Neural progenitor cell (in vitro differentiated cells): Measurements from ENCODE around the gene FER1L5. TPM values are rescaled to one million over a fixed set of nuclear protein-coding genes. Genes with fewer than 3 reads are reported as not detected.

Experiments used
- DNase-seq: peaks from one replicate; pipeline ENCODE4 v3.0.0-alpha.2; 2016; ENCODE audit warnings: low spot score
- H2AFZ ChIP-seq: fragments of 200-600 bp; sonication (generic); replicated peaks from 2 replicates; pipeline ENCODE4 v1.6.1; 2016; ENCODE audit warnings: antibody characterized with exemption
- H3F3A ChIP-seq: fragments of 200-600 bp; sonication (generic); 2 replicates; pipeline ENCODE4 v1.6.1; 2016; ENCODE audit warnings: antibody characterized with exemption, low read depth
- H3K27ac ChIP-seq: fragments of 200-600 bp; sonication (generic); 2 replicates; pipeline ENCODE4 v1.5.1; 2016; ENCODE audit warnings: mild to moderate bottlenecking
- H3K27me3 ChIP-seq: fragments of 200-600 bp; sonication (generic); 2 replicates; pipeline ENCODE4 v1.6.1; 2016; ENCODE audit warnings: mild to moderate bottlenecking, moderate library complexity
- H3K36me3 ChIP-seq: fragments of 200-600 bp; sonication (generic); 2 replicates; pipeline ENCODE4 v1.5.1; 2016
- H3K4me1 ChIP-seq: fragments of 200-600 bp; sonication (generic); 2 replicates; pipeline ENCODE4 v1.6.1; 2016; ENCODE audit warnings: mixed run types
- H3K4me2 ChIP-seq: fragments of 200-600 bp; sonication (generic); 2 replicates; pipeline ENCODE4 v1.6.1; 2016
- H3K4me3 ChIP-seq: fragments of 200-600 bp; sonication (generic); 2 replicates; pipeline ENCODE4 v1.5.1; 2016
- H3K79me2 ChIP-seq: fragments of 200-600 bp; sonication (generic); 2 replicates; pipeline ENCODE4 v1.6.1; 2016; ENCODE audit warnings: low read depth
- H3K9ac ChIP-seq: fragments of 200-600 bp; sonication (generic); 2 replicates; pipeline ENCODE4 v1.6.1; 2016
- H3K9me3 ChIP-seq: fragments of 200-600 bp; sonication (generic); 2 replicates; pipeline ENCODE4 v1.5.1; 2016; ENCODE audit warnings: low read depth
- H4K20me1 ChIP-seq: fragments of 200-600 bp; sonication (generic); 2 replicates; pipeline ENCODE4 v1.6.1; 2016; ENCODE audit warnings: low read depth
- H3K27ac Mint-ChIP-seq: 3 replicates; pipeline ENCODE4 v1.8.0; 2021; ENCODE audit warnings: mixed read lengths
- H3K27me3 Mint-ChIP-seq: 2 replicates; pipeline ENCODE4 v1.8.0; 2022; ENCODE audit warnings: low read depth, mild to moderate bottlenecking, inconsistent platforms, moderate library complexity, mixed read lengths; ENCODE audit not compliant: insufficient read depth
- H3K36me3 Mint-ChIP-seq: 3 replicates; pipeline ENCODE4 v1.8.0; 2021; ENCODE audit warnings: mixed read lengths
- H3K4me1 Mint-ChIP-seq: 3 replicates; pipeline ENCODE4 v1.8.0; 2021; ENCODE audit warnings: mixed read lengths
- H3K4me3 Mint-ChIP-seq: 3 replicates; pipeline ENCODE4 v1.8.0; 2021; ENCODE audit warnings: mild to moderate bottlenecking, moderate library complexity, mixed read lengths
- H3K9me3 Mint-ChIP-seq: 3 replicates; pipeline ENCODE4 v1.8.0; 2020; ENCODE audit warnings: mixed read lengths
- EZH2 ChIP-seq: fragments of 200-600 bp; sonication (generic); IDR thresholded peaks from 2 replicates; pipeline ENCODE4 v1.6.1; 2017; ENCODE audit warnings: antibody characterized with exemption, mild to moderate bottlenecking, moderate library complexity
- EZH2phosphoT487 ChIP-seq: fragments of 200-600 bp; sonication (generic); IDR thresholded peaks from 2 replicates; pipeline ENCODE4 v1.6.1; 2017; ENCODE audit warnings: antibody characterized with exemption
- total RNA-seq: library from RNA; depleted of rRNA; stranded (reverse); fragments of >200 nt; gene quantifications from 2 replicates; pipeline ENCODE4 v1.2.3, GENCODE V29; 2015; ENCODE audit warnings: low replicate concordance
- TF ChIP-seq, protein P1 (sequence below): fragments of 200-600 bp; sonication (generic); IDR thresholded peaks from 2 replicates; pipeline ENCODE4 v1.5.1; 2017; ENCODE audit warnings: antibody characterized with exemption, mild to moderate bottlenecking

FER1L5 gene
- total RNA-seq, 1 donor from 2014 or later = 1.7 TPM

DNA sequence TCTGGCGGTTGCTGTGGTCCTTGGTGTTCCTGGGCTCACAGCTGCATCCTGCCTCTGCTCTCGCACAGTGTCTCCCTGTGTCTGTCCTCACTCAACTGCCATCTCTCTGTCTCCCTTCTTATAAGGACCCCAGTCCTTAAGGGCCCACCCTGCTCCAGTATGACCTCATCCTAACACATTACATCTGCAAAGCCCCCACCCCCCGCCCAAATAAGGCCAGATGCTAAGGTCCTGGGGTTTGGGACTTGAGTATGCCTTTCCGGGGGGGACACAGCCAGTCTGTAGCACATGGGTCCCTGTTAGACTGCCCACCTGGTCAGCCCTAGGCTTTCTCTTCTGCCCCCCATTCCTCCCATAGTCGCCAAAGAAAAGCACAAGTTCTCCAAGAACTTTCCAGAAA is 40.7 kb downstream of the FER1L5 start:
- Histone ChIP-seq H3K4me1 (peaks cover 14% of the 10 kb centered on the region), H4K20me1 (no peaks in the 10 kb centered on the region), H3K27me3 (no peaks in the 10 kb centered on the region), H3K36me3 (no peaks in the 10 kb centered on the region), H3K9ac (no peak overlapping the region), H2AFZ (no peak overlapping the region), H3K79me2 (no peaks in the 10 kb centered on the region), H3K9me3 (no peaks in the 10 kb centered on the region), H3K27ac (no peak overlapping the region), H3K4me2 (no peak overlapping the region), H3F3A (peaks cover 7% of the 10 kb centered on the region), H3K4me3 (no peak overlapping the region)
- peaks cover 17% of the 10 kb centered on the region for H3K4me1 Mint-ChIP-seq
- no peaks in the 10 kb centered on the region for H3K36me3 Mint-ChIP-seq
- H3K27ac Mint-ChIP-seq = peak overlapping the region; percentile 57
- H3K27me3 Mint-ChIP-seq = peaks cover 7% of the 10 kb centered on the region
- H3K9me3 Mint-ChIP-seq = no peaks in the 10 kb centered on the region
- TF ChIP-seq, protein P1, sequence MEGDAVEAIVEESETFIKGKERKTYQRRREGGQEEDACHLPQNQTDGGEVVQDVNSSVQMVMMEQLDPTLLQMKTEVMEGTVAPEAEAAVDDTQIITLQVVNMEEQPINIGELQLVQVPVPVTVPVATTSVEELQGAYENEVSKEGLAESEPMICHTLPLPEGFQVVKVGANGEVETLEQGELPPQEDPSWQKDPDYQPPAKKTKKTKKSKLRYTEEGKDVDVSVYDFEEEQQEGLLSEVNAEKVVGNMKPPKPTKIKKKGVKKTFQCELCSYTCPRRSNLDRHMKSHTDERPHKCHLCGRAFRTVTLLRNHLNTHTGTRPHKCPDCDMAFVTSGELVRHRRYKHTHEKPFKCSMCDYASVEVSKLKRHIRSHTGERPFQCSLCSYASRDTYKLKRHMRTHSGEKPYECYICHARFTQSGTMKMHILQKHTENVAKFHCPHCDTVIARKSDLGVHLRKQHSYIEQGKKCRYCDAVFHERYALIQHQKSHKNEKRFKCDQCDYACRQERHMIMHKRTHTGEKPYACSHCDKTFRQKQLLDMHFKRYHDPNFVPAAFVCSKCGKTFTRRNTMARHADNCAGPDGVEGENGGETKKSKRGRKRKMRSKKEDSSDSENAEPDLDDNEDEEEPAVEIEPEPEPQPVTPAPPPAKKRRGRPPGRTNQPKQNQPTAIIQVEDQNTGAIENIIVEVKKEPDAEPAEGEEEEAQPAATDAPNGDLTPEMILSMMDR = no peak
- H3K4me3 Mint-ChIP-seq = no peak overlapping the region
- DNase-seq = no peak

DNA sequence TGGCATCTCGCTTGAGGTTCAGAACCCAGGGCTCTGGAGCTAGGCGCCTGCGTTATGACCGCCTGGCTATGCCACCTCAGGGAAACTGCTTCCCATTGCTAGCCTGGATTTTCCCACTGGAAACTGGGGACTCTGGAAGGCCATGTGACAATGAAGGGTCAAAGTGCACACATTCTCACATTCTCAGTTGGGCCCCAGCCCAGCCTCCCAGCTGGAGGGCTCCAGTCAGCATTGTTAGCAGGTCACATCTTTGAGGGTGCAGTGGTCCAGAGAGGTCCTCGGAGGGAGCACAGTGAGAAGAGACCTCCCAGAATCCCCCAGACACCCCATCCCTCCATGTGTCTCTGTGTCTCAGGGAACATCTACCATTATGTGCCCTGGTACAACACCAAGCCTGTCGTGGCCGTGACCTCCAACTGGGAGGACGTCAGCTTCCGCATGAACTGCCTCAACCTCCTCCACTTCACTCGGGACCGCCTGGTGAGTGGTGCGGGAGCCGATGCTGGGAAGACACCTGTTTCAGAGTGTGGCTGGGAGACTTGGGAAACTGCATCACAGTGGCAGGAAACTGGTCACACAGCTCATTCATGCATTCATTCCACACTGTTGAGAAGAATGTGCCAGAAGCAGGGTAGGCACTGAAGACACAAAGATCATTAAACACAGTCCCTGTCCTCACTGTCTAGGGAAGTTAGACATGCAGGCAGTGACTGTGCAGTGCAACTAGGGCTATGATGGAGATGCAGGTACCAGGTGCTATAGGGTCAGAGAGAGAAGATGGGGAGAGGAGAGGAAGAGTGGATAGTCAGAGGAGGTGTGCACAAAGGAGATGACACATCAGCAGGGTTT is 41.6 kb downstream of the FER1L5 start:
- H3K27ac Mint-ChIP-seq = no peak overlapping the region
- H3K4me3 ChIP-seq = no peak overlapping the region
- no peaks in the 10 kb centered on the region for H4K20me1 ChIP-seq
- H3F3A ChIP-seq = peaks cover 7% of the 10 kb centered on the region
- TF ChIP-seq, protein P1 = no peak
- TF ChIP-seq EZH2phosphoT487 = no peak
- no peak for TF ChIP-seq EZH2
- peaks cover 14% of the 10 kb centered on the region for H3K4me1 ChIP-seq
- no peaks in the 10 kb centered on the region for H3K79me2 ChIP-seq
- no peaks in the 10 kb centered on the region for H3K9me3 Mint-ChIP-seq
- no peak overlapping the region for H3K4me2 ChIP-seq
- peaks cover 7% of the 10 kb centered on the region for H3K27me3 Mint-ChIP-seq
- H3K27ac ChIP-seq = no peak overlapping the region
- H3K9ac ChIP-seq = no peak overlapping the region
- no peak for DNase-seq
- H3K4me3 Mint-ChIP-seq = no peak overlapping the region
- H3K36me3 Mint-ChIP-seq = no peaks in the 10 kb centered on the region
- no peak overlapping the region for H2AFZ ChIP-seq
- no peaks in the 10 kb centered on the region for H3K36me3 ChIP-seq
- H3K27me3 ChIP-seq = no peaks in the 10 kb centered on the region
- H3K4me1 Mint-ChIP-seq = peaks cover 17% of the 10 kb centered on the region
- H3K9me3 ChIP-seq = no peaks in the 10 kb centered on the region

GRCh38 chr2:96684883-96685576 is 42.5 kb downstream of the FER1L5 start:
- no peak overlapping the region for H3K27ac Mint-ChIP-seq

More at GRCh38 chr2:96684883-96685576, 42.5 kb downstream of the FER1L5 start:
- Histone ChIP-seq H3K27me3 (no peaks in the 10 kb centered on the region), H3K27ac (no peak overlapping the region), H3K36me3 (no peaks in the 10 kb centered on the region), H3K4me1 (peaks cover 10% of the 10 kb centered on the region), H2AFZ (no peak overlapping the region), H3K4me2 (no peak overlapping the region), H4K20me1 (no peaks in the 10 kb centered on the region), H3K4me3 (no peak overlapping the region), H3K9ac (no peak overlapping the region), H3K79me2 (no peaks in the 10 kb centered on the region), H3F3A (peaks cover under 1% of the 10 kb centered on the region), H3K9me3 (no peaks in the 10 kb centered on the region)
- peaks cover 11% of the 10 kb centered on the region for H3K4me1 Mint-ChIP-seq
- no peaks in the 10 kb centered on the region for H3K36me3 Mint-ChIP-seq
- no peak for TF ChIP-seq EZH2phosphoT487
- TF ChIP-seq, protein P1 = no peak
- H3K9me3 Mint-ChIP-seq = no peaks in the 10 kb centered on the region
- no peak for DNase-seq
- no peak overlapping the region for H3K4me3 Mint-ChIP-seq
- H3K27me3 Mint-ChIP-seq = peaks cover 4% of the 10 kb centered on the region
